ENCODE data around the gene IQCE.

DNA sequence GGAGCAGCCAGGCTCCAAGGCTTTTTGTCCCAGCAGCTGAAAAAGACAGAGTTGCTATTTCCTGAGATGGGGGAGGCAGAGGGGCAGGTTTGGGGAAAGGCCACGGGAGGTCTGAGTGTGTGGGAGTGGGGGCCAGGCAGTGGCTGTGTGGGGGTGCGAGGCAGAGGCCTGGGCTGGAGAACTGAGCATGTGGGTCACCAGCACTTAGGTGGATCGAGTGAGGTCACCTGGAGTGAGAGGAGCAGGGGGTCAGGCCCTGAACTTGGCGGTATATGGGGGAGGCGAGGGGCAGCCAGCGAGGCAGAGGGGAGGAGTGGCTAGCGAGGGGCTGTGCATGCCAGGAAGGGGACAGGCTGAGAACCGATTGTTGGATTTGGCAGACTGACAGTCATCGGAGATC is 28.4 kb downstream of the IQCE start:
- TF ChIP-seq, protein P1, sequence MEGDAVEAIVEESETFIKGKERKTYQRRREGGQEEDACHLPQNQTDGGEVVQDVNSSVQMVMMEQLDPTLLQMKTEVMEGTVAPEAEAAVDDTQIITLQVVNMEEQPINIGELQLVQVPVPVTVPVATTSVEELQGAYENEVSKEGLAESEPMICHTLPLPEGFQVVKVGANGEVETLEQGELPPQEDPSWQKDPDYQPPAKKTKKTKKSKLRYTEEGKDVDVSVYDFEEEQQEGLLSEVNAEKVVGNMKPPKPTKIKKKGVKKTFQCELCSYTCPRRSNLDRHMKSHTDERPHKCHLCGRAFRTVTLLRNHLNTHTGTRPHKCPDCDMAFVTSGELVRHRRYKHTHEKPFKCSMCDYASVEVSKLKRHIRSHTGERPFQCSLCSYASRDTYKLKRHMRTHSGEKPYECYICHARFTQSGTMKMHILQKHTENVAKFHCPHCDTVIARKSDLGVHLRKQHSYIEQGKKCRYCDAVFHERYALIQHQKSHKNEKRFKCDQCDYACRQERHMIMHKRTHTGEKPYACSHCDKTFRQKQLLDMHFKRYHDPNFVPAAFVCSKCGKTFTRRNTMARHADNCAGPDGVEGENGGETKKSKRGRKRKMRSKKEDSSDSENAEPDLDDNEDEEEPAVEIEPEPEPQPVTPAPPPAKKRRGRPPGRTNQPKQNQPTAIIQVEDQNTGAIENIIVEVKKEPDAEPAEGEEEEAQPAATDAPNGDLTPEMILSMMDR (IDR thresholded peaks at IDR 0.05; ENCODE audit: poor library complexity), result no peak
- no peak for TF ChIP-seq EZH2 (IDR thresholded peaks at IDR 0.05; ENCODE audit: borderline replicate concordance)
